Uterus (tissue), 2 donors: Measurements from ENCODE around the gene RNF6.

Experiments used
- CTCF ChIP-seq, 4 experiments: fragments of 200-600 bp in 2 of 4; fragments of 450-650 bp in 2 of 4; sonication (generic) in 2 of 4; IDR thresholded peaks; one replicate each; pipeline ENCODE4 v1.5.1; 2016 to 2019; ENCODE audit warnings: antibody characterized with exemption in 4 of 4, mild to moderate bottlenecking in 2 of 4, moderate library complexity in 1 of 4
- POLR2A ChIP-seq, 2 donors: fragments of 450-650 bp; IDR thresholded peaks; one replicate each; pipeline ENCODE4 v1.6.1; 2016; ENCODE audit warnings: antibody characterized with exemption in 2 of 2, mild to moderate bottlenecking in 1 of 2, moderate library complexity in 1 of 2

DNA sequence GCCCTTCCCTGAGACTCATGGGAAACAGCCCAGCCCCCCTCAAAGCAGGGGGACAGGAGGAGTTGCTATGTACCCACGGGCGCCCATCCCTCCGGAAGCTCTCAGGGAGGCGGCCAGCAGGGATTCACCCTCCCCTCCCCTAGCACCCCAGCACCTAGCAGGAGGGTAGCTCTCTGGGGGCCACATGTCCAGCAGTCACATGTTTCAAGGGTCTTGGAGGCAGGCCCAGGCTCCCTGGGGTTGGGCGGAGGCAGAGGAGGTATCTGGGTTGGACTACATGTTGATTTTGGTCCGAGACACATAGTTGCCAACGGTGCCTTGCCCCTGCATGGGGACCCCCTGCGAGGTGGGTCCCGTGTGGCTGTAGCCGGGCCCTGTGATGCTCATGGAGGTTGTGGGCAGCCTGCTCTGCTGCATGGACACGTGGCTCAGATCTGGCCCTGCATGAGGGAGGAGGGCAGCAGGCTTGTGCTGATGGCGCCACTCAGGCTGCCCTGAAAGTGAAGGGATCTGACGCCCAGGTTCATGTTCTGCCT, 7.0 kb upstream of the RNF6 start:
- TF ChIP-seq CTCF (IDR thresholded peaks at IDR 0.05), result no peak
- TF ChIP-seq POLR2A (IDR thresholded peaks at IDR 0.05), result no peak
